GM23338 (cell line): Measurements from ENCODE around the gene ZNF581.

Source experiments
- CTCF ChIP-seq, 2 experiments: fragments of 200-600 bp in 1 of 2; sonication (generic) in 1 of 2; conservative IDR thresholded peaks; 2 replicates each; pipeline versions ENCODE4 v1.5.1 to v1.6.1; 2016 to 2017; ENCODE audit warnings: antibody characterized with exemption in 2 of 2, low read depth in 2 of 2, mild to moderate bottlenecking in 2 of 2, moderate library complexity in 1 of 2
- ETS1 ChIP-seq: IDR thresholded peaks from 2 replicates; pipeline ENCODE4 v1.6.1; 2016; ENCODE audit warnings: antibody characterized with exemption
- EZH2 ChIP-seq: fragments of 200-600 bp; sonication (generic); IDR thresholded peaks from one replicate; pipeline ENCODE4 v1.8.0; 2017; ENCODE audit warnings: antibody characterized with exemption, mild to moderate bottlenecking, low read depth; ENCODE audit not compliant: unreplicated experiment
- EZH2phosphoT487 ChIP-seq: fragments of 200-600 bp; sonication (generic); IDR thresholded peaks from one replicate; pipeline ENCODE4 v1.8.1; 2018; ENCODE audit warnings: antibody characterized with exemption; ENCODE audit not compliant: unreplicated experiment
- JUNB ChIP-seq: IDR thresholded peaks from one replicate; pipeline ENCODE4 v1.6.1; 2016; ENCODE audit warnings: antibody characterized with exemption; ENCODE audit not compliant: unreplicated experiment
- POLR2AphosphoS5 ChIP-seq: IDR thresholded peaks from 2 replicates; pipeline ENCODE4 v1.6.1; 2016; ENCODE audit warnings: antibody characterized with exemption, low read depth
- REST ChIP-seq: IDR thresholded peaks from one replicate; pipeline ENCODE4 v1.6.1; 2018; ENCODE audit warnings: antibody characterized with exemption; ENCODE audit not compliant: unreplicated experiment
- STAT1 ChIP-seq: IDR thresholded peaks from one replicate; pipeline ENCODE4 v1.6.1; 2016; ENCODE audit warnings: antibody characterized with exemption; ENCODE audit not compliant: unreplicated experiment
- ZNF331 ChIP-seq: fragments of 250-450 bp; sonication (Bioruptor Pico); IDR thresholded peaks from 2 replicates; pipeline ENCODE4 v1.5.0; 2020; ENCODE audit warnings: low read depth, mild to moderate bottlenecking, moderate library complexity

- TF ChIP-seq EZH2: no peak
- TF ChIP-seq POLR2AphosphoS5: no peak
- TF ChIP-seq CTCF (conservative IDR thresholded peaks at IDR 0.05; ENCODE audit: low read depth in 2 of 2): no peak
- TF ChIP-seq REST: no peak
- TF ChIP-seq EZH2phosphoT487: no peak
- TF ChIP-seq ZNF331: no peak
- no peak for TF ChIP-seq ETS1
- no peak for TF ChIP-seq STAT1
- TF ChIP-seq JUNB: no peak
These were observed 46.1 kb downstream of the ZNF581 start for GRCh38 chr19:55689411-55690108.
